Bronchial epithelial cell (primary cell): Measurements from ENCODE around the gene SNX1. TPM values are rescaled to one million over a fixed set of nuclear protein-coding genes. Genes with fewer than 3 reads are reported as not detected.
"Not testable (repeated sequence)": the region's sequence is repeated elsewhere in the genome, so short reads cannot be mapped to it uniquely, and the experiment has no call there.

Experiments
- DNase-seq: peaks from one replicate; pipeline ENCODE4 v3.0.0-alpha.2; 2010; ENCODE audit warnings: low read depth
- FAIRE-seq: peaks from 2 replicates; lab custom pipeline; 2011; peaks lifted over from hg19 to GRCh38; lab: Jason Lieb, UNC
- H3K27me3 ChIP-seq: 2 replicates; pipeline ENCODE4 v1.5.1; 2011; ENCODE audit warnings: low read length; ENCODE audit not compliant: control insufficient read depth, insufficient read depth
- H3K36me3 ChIP-seq: 2 replicates; pipeline ENCODE4 v1.5.1; 2011; ENCODE audit warnings: low read length; ENCODE audit not compliant: control insufficient read depth, insufficient read depth
- H3K4me3 ChIP-seq: 2 replicates; pipeline ENCODE4 v1.5.1; 2011; ENCODE audit warnings: mild to moderate bottlenecking, low read depth, low read length, control low read depth
- total RNA-seq: library from RNA; depleted of rRNA; stranded (reverse); fragments of >200 nt; gene quantifications from 2 replicates; pipeline ENCODE4 v1.2.1, GENCODE V29; 2014
- TF ChIP-seq, protein P1 (sequence below): IDR thresholded peaks from 2 replicates; pipeline ENCODE4 v1.5.1; 2011; ENCODE audit warnings: mild to moderate bottlenecking, moderate library complexity, low read length, control low read depth, inconsistent platforms; ENCODE audit not compliant: insufficient read depth, severe bottlenecking

Gene SNX1
- total RNA-seq, 1 donor from 2014 or later, result 28.7 TPM

GRCh38 chr15:64105113-64105704 is 9.4 kb downstream of the SNX1 start:
- Histone ChIP-seq H3K36me3 (no peaks in the 10 kb centered on the region), H3K4me3 (no peak overlapping the region), H3K27me3 (no peaks in the 10 kb centered on the region)
- TF ChIP-seq, protein P1, sequence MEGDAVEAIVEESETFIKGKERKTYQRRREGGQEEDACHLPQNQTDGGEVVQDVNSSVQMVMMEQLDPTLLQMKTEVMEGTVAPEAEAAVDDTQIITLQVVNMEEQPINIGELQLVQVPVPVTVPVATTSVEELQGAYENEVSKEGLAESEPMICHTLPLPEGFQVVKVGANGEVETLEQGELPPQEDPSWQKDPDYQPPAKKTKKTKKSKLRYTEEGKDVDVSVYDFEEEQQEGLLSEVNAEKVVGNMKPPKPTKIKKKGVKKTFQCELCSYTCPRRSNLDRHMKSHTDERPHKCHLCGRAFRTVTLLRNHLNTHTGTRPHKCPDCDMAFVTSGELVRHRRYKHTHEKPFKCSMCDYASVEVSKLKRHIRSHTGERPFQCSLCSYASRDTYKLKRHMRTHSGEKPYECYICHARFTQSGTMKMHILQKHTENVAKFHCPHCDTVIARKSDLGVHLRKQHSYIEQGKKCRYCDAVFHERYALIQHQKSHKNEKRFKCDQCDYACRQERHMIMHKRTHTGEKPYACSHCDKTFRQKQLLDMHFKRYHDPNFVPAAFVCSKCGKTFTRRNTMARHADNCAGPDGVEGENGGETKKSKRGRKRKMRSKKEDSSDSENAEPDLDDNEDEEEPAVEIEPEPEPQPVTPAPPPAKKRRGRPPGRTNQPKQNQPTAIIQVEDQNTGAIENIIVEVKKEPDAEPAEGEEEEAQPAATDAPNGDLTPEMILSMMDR, result no peak
- DNase-seq (no peak), FAIRE-seq (no peak)

DNA sequence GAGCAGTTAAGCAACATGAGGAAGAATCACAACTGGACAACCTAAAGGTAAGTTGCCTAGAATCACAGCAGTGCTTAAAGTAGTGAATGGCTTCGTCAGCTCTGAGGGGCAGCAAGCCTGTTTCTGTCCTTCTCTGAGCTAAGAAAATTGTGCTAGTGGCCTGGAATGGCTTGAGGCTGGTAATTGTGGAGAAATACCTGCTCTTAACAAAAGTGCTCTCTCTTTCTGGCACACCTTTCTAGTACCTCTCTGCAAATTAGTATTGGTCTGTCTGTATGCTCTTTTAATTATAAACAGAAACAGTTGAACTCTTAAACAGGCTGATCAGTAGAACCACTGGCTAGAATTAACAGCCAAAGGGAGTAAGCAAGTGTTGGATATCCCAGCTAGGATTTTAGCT is 11.6 kb downstream of the SNX1 start:
- no peaks in the 10 kb centered on the region for H3K27me3 ChIP-seq
- TF ChIP-seq, protein P1, result no peak
- FAIRE-seq, result no peak

GRCh38 chr15:64110108-64110701 is 14.4 kb downstream of the SNX1 start:
- not testable (repeated sequence) for H3K4me3 ChIP-seq, H3K27me3 ChIP-seq, H3K36me3 ChIP-seq, FAIRE-seq, DNase-seq

More for the DNA sequence above, 11.6 kb downstream of the SNX1 start:
- no peak for DNase-seq
- H3K36me3 ChIP-seq, result no peaks in the 10 kb centered on the region
- H3K4me3 ChIP-seq, result no peak overlapping the region

- TF ChIP-seq, protein P1, result no peak
- Histone ChIP-seq H3K27me3 (no peaks in the 10 kb centered on the region), H3K36me3 (peaks cover 2% of the 10 kb centered on the region), H3K4me3 (no peak overlapping the region)
- FAIRE-seq, result no peak
- DNase-seq, result no peak
Measured at GRCh38 chr15:64110950-64111678, 15.3 kb downstream of the SNX1 start.

DNA sequence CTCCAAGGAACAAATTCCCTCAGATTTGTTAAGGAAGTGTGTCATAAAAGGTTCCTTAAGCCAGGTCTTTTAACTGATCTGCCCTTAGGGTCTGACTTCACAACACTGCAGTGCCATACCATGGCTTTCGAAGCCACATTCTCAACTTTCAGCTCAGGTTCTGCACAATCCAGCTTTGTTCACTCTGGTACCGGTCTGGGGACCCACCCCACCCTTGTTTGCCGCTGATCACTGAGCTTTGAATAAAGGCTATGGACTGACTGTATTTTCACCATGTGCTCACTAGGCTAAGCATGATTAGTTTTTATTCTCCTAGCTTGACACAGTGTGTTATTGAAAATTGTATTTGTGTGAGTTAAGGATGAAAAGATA is 15.9 kb downstream of the SNX1 start:
- TF ChIP-seq, protein P1, result no peak
- DNase-seq, result no peak
- Histone ChIP-seq H3K27me3 (no peaks in the 10 kb centered on the region), H3K4me3 (no peak overlapping the region), H3K36me3 (peaks cover 2% of the 10 kb centered on the region)
- no peak for FAIRE-seq

DNA sequence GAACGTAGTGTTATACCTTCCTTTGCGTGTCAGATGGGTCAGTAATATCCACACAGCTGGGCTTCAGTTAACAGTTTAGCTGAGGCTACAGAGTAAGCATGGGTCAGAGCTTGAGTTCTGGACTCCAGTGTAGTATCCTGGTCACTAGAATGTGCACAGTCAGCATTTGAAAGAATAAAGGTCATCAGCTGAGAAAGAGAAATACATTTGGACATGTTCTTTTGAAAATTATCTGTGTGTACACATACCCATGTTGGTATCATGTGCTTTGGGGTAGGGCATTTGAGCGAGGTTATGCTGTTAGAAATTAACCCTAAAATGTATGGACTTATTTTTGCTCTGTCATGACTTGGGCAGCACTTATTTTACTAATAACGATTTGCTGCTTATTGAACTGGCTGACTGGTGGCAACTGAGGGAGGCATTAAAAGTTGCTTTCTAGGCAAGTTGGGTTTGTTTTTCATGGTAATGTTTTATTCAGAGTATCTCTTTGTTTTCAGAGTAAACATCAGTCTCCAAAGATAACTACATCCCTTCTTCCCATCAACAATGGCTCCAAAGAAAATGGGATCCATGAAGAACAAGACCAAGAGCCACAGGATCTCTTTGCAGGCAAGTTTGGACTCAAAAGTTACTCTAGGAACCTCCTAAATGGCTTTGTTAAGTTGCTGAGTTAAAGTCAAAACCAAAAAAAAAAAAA is 16.4 kb downstream of the SNX1 start:
- Histone ChIP-seq H3K36me3 (peaks cover 2% of the 10 kb centered on the region), H3K27me3 (no peaks in the 10 kb centered on the region), H3K4me3 (no peak overlapping the region)
- no peak for DNase-seq
- no peak for FAIRE-seq
- TF ChIP-seq, protein P1, result no peak
